CD4-positive, alpha-beta T cell treated with Interleukin-2 at 100 ng/mL for 4 hours (primary cell): ENCODE data around the gene CFAP97D2.
"Not testable (repeated sequence)": the region's sequence is repeated elsewhere in the genome, so short reads cannot be mapped to it uniquely, and the experiment has no call there.

Experiments used
- DNase-seq: peaks from one replicate; pipeline ENCODE4 v3.0.0-alpha.2; 2020; ENCODE audit warnings: low spot score

Gene CFAP97D2

DNA sequence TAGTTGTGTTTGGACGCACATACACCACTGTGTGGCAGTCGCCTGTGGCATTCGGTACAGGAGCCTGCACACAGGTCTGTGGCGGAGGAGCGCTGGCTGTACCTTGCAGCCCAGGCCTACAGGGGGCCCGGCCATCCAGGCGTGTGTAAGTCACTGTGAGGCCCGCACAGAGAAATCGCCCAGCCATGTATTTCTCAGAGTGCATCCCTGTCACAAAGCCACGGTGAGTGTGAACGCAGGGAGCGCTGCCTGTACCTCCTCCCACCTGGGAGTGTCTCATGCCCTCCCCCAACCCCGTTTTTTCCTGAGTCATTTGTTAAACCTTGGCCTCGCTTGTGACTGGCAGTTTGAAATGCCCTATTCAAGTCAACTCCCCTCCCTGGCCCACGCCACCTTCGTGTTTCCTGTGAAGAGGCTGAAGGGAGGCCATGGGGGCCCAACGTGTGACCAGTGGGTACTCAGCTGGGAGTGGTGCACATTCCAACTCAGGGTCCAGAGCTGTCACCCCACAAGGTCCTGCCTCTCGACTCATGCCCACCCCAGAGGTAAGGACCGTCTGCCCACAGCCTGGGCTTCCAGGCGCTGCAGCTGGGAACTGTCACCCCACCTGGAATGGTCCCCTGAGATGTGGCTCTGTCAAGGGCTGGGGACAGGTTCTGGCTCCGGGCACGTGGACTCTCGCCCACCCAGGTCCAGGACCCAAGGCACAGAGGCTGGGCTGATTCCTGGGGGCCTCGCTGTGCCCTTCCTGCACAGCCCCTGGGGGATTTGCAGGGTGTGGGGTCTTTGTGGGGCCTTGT, 35.1 kb upstream of the CFAP97D2 start:
- peak; percentile 46 for DNase-seq

DNA sequence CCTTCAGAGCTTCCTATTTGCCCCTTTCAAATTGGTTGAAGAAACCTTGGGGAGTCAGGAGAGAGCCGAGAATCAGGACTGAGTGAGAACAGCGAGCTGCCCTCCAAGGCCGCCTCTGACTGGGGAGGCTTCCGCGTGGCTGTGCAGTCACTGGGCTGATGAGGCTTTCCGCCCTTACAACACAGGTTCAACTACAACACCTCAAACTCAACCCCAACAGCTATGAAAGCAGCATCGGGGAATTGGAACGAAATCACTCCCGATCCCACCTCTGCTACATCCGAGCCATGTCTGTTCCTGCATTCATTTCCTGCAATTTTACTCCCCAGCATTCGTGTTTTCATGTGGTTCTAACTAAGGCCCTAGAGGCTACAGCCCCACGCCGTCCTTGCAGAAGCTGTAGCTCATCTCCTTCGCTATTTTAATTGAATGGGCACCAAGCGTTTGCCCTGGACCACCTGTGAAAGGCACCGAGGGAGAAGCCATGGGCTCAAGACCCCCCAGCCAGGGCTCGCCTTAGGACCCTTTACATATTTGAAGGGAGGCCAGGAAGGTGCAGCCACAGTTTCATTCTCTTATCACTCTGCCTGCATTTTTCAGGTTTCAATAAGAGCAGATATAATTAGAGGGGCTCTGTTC, 34.3 kb upstream of the CFAP97D2 start:
- DNase-seq: no peak

DNA sequence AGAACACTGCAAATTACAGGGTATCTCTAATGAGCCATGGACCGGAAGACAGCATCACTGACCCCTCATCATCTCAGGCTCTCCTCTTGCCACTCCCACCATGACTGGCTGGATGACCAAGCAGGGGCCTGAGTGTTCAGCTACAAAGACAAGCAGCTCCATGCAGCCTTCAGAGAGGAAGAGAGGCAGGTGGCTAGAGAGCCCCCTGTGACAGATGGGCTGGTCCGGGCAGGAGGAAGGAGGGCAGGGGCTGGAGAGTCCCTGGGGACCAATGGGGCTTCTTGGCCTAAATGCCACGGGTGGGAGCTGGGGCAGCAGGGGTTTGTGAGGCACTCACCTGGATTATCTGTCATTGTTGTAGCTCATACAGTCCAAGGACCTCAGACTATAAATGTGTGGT, 33.8 kb upstream of the CFAP97D2 start:
- no peak for DNase-seq

DNA sequence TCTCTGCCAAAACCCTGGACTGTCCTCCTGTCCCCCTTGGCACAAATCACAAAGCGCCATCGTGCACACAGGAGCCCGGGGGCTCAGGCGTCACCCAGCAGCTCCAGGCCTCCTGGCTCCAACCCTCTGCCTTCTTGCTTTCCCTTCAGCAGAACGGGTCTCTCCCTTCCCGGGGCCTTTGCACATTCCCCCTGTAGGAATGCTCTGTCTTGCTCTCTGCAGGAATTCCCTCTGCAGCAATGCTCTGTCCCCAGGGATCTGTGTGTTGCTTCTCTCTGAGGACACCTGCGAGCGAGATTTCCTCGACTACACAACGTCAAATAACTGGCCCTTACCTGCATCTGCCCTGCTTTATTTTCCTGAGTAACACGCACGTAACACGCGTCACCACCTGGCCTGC, 33.3 kb upstream of the CFAP97D2 start:
- DNase-seq: no peak

DNA sequence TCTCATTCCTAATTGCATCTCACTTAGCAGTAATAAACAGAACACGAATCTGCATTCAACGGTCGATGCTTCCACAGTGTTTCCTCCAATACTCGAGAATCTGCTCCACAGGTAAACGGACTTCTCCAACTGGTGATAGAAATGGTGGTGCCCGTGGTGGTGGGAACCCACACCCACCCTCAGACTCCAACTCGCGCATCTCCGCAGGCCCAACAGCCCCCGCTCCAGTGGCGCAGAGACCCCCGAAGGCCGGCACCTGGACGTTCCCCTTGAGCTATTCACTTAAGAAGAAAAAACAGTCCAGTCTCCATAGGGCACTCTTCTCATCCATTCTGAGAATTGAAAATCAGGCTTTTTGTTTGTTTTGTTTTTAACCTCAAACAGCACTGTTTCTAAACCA, 32.9 kb upstream of the CFAP97D2 start:
- DNase-seq: no peak

DNA sequence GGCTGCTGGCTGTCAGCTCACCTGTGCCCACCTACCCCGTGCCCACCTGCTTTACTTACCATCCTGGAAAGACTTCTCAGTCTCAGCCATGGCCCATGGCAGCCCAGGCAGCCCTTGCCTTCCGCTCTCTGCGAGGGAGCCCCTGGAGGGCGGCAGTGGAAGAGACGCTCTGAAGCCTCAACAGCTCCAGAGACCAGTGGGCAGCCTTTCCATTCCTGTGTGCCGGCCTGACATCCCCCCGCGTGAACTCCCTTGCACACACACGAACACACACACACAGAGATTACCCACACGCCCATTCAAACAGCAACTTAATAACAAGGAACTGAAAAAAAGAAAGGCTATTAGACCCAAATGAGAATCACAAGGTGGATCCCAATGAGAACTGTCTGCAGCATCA, 32.4 kb upstream of the CFAP97D2 start:
- DNase-seq: no peak

DNA sequence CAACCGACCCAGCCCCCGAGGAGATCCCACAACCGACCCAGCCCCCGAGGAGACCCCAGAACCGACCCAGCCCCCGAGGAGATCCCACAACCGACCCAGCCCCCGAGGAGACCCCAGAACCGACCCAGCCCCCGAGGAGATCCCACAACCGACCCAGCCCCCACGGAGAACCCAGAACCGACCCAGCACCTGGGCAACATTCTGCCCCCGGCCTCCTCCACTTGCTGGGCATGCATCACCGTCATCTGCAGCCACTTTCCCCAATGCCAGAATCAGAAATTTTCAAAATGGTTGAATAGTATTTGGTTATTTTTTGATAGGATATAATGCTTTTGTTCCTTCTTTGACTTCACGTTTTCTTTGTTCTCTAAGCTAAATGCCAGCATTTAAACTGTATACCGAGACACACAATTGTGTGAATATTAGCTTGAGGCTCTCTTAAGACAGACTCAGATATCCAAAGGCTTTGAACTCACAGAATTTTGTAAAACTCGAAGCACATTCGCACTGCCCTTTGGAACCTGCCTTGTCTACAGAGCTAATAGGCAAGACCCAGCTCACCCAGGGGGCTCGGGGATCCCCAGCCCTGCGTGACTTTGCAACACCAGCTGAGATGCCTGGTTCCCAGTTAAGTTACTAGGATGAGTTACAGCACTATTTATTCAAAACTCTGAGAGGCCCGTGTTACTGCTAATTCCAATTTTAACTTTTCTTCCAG, 31.1 kb upstream of the CFAP97D2 start:
- no peak for DNase-seq

DNA sequence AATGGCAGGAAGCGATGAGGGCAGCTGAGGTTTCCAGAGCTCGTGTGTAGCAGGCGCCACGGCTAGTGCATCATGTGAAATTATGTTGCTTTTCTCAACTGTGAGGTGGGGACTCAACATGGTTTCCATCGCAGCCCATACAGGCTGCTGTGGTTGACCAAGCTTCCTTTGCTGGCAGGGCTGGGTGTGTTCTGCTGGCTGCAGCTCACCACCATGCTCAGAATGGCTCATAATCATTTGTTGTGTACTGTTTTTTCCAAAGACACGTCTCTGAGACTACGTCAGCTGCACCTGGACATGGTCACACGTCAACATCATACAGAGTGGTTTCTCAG, 30.6 kb upstream of the CFAP97D2 start:
- peak; percentile 94 for DNase-seq

DNA sequence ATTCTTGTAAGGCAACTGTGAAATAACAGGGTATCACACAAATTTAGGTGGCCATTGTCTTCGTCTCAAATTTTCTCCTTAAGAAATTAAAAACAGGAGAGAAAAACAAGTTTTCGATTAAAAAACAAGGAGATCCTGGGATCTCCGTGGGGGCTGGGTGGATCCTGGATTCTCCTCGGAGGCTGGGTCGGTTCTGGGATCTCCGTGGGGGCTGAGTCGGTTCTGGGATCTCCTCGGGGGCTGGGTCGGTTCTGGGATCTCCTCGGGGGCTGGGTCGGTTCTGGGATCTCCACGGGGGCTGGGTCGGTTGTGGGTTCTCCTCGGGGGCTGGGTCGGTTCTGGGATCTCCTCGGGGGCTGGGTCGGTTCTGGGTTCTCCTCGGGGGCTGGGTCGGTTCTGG, 30.2 kb upstream of the CFAP97D2 start:
- not testable (repeated sequence) for DNase-seq

DNA sequence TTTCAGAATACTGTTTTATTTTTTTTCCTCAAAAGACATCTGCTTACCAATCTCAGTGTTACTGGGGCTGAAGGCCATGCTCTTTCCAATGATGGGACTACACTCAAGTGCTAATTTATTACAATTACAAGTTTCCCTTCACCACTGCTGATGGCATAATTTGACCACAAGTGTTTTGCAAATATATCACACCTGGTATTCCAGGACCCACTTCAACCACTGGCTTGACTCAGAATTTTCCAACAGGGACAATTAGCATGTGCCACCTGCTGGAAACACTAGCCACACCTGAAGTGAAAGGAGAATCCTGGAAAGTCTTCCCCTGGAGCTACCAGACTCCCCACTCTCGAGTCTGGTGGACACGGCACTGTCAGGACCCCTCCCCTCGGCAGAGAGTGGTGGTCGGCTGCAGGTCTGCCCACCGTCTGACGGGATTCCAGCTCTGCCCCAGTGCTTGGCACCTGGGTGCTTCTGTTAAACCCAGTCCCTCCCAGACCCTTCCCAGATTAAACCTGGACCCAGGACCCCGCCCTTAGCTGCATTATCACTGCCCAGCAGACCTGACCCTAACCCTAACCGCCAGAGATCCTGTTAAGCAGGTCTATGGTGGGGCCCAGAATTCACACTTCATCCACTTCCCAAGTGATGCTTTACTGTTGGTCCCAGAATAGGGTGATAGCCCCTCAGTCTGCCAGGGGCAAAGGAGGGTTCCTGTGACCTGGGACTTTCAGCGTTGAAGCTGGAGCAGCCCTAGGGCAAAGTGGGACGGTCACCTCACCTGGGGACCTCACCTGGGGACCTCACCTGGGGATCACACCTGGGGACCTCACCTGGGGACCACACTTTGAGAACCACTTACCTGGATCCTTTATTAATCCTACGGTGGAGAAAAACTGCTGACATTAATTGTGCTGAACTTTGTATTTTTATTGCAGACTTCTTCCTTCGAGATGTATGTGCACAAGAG, 29.0 kb upstream of the CFAP97D2 start:
- DNase-seq: no peak

DNA sequence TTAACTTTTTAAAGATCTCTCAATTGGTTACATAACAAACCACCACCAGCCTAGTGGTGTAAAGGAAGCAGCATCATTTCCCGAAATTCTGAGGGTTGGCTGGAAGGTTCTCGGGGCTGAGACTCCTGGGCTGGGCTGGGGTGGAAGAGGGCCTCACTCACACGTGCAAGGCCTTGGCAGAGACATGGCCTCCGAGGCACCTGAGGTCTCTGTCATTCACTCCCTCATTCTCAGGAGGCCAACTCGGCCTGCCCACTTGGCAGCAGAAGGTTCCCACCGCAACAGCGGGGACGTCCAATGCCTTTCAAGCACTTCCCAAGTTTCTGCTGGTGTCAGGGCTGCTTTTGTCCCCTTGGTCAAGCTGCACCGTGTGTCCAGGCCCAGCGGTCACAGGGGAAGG, 28.0 kb upstream of the CFAP97D2 start:
- DNase-seq: no peak

DNA sequence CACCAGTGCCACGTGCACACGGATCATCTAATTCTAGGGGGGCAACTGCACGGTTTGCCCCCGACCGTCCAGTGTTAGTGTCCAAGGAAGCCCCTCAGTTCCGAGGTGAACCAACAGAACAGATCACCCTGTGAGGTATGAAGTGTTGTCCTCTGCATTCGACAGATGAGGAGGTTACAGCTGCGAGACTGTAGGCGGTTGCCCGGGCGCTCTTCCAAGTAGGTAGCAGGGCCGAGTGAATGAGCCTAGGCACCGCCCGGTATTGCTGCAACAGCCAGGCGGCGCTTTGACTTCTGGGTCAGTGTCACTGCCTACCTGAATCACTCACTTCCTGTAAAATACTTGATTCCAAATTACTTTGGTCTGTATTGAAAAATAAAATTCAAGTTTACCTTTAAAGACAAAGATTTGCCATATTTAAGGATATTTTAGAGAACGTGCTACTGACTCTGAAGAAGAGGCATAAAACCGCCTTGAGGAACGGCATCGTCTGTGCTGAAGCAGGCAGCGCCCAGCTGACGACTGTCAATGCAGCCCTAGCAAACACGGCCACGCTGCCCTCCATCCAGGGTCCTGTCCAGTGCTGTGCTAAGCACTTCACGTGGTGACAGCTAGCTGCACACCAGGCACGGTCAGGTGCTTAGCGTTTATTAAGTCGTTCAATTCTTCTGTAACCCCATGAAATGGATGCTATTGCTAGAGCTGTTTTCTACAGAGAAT, 27.3 kb upstream of the CFAP97D2 start:
- peak; percentile 73 for DNase-seq

DNA sequence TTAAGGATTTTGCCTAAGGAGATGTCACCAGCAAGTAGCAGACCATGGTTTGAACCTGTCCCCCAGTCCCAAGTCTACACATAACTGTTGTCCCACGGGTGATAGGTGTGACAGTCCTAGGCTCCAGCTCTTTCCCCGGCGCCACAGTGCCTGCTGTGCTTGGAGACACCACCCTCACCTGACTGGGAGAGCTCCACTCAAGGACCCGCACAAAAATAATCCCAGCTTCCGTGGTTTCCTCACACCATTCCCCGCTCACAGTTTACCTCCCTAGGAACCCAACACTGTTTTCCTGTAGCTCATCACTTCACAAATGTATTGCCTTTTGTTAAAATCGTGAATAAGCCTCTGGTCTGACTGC, 26.8 kb upstream of the CFAP97D2 start:
- DNase-seq: no peak

DNA sequence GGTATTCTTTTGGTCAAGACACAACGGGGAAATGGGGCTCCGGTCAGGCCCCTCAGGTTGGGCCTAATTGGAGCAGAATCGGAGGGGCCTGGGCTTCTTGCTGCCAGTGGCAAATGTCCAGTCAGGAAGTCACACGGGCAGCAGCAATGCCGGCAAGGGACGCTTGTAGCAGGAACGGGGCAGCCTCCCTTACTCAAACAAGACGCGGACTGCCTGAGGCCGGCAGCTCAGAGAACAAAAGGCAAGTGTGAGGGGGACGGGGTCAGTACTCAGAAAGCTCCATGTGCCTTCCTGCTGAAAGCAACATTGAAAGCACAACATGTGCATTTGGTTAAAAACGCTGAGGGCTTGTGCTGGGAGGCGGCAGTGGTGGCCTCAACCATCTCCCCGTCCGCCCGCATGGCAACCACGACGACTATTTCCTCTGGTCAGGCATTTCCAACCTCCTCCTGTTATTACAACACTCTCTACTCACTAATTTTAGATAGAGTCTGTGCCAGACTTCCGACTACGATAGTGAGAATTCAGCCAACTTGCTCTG, 26.2 kb upstream of the CFAP97D2 start:
- no peak for DNase-seq

DNA sequence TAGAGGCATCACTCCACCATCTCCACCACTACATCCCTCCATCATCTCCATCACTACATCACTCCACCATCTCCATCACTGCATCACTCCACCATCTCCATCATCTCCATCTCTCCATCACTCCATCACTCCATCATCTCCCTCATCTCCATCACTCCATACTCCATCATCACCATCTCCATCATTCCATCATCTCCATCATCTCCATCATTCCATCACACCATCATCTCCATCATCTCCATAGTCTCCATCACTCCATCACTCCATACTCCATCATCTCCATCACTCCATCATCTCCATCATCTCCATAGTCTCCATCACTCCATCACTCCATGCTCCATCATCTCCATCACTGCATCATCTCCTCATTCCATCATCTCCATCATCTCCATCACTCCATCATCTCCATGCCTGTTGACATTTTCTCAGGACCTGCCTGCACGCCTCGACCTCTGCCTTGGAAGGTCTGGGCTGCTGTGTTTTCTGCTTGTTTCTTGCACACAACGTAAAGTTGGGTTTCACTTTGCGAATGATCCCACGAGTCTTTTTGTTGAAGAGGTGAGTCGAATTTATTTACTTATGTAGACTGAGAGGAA, 25.5 kb upstream of the CFAP97D2 start:
- DNase-seq: no peak

DNA sequence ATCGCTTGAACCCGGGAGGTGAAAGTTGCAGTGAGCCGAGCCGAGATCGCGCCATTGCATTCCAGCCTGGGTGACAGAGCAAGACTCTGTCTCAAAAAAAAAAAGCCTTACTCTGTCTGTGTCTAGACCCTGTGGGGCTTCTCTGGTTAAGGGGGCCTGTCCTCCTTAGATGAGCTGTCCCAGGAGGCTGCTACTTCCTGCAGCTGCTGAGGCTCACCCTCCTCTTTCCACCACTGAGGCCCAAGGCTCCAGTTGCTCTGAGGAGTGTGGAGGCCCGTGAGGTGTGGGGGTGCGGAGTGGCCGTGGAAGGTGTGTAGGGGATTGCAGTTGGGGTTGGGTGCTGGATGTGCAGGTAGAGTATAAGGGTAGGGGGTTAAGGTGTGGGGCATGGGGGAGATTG, 24.6 kb upstream of the CFAP97D2 start:
- no peak for DNase-seq

DNA sequence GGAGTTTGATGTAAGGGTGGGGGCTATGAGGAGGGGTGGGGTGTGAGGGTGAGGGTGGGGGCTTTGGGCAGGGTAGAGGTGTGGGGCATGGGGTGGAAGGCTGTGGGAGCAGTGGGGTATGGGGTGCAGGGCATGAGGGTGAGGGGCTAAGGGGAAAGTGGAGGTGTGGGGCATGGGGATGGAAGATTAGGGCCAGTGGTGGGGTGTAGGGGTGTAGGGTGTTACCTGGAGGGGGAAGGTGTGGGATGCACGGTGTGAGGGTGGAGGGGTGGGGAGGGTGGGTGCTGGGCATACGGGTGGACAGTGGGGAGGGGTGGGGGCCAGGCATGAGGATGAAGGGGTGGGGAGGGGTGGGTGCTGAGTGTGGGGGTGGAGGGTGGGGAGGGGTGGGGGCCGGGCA, 23.7 kb upstream of the CFAP97D2 start:
- DNase-seq: no peak

DNA sequence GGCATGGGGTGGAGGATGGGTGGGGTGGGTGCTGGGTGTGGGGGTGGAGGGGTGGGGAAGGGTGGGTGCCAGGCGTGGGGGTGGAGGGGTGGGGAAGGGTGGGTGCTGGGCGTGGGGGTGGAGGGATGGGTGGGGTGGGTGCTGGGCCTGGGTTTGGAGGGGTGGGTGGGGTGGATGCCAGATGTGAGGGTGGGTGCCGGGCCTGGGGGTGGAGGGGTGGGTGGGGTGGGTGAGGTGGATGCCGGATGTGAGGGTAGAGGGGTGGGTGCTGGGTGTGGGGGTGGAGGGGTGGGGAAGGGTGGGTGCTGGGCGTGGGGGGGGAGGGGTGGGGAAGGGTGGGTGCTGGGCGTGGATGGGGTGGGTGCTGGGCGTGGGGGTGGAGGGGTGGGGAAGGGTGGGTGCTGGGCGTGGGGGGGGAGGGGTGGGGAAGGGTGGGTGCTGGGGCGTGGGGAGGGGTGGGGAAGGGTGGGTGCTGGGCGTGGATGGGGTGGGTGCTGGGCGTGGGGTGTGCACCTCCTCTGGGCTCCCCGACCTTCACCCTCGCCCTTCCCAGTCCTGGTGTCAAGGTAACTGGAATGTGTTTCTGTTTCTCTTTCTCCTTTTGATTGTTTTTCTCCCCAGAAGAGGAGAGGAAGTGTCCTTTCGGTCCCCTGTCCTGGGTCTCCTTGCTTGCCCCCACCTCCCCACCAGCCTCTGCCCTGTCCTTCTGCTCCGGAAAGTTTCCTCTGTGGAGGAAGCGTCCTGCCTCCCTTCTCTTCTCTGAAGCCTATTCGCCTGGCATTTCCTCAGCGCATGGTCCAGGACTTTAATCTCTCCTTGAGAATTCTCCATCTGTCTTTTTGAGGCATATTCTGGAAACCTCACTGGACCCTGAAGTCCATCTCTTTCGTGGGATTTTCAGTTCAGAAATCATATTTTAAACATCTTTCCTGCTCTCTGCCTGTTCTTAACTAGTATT, 22.9 kb upstream of the CFAP97D2 start:
- DNase-seq: no peak

DNA sequence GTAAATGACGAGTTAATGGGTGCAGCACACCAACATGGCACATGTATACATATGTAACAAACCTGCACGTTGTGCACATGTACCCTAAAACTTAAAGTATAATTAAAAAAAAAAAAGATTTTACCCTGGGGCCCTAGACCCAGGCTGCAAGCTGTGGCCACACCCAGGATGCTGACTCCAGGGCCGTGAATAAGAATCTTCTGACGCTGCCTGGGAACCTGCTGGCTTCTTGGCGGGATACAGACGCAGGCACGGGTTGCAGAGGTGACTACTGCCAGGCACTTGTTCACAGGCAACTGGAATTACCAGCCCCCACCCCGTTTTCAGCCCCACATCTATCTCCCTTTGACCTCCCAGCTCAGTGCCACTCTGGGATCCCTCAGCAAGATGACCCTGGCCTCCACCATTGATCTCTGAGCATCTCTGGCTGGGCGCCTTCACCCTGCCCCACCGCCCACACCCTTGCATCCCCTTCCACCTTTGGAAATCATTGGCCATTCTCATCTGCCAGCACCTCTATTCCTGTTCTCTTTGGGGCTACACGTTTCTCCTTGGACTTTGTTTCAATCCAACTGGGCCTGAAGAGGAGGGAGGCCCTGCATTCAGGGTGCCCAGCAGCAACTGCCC, 21.1 kb upstream of the CFAP97D2 start:
- no peak for DNase-seq
